GM23248 (cell line): Measurements from ENCODE around the gene TUBB1.

Experiments
- EZH2 ChIP-seq: fragments of 200-600 bp; sonication (generic); IDR thresholded peaks from 2 replicates; pipeline ENCODE4 v1.6.1; 2018; ENCODE audit warnings: antibody characterized with exemption, mild to moderate bottlenecking; ENCODE audit not compliant: insufficient read depth, poor library complexity, severe bottlenecking
- EZH2phosphoT487 ChIP-seq: fragments of 200-600 bp; sonication (generic); IDR thresholded peaks from 2 replicates; pipeline ENCODE4 v1.6.1; 2018; ENCODE audit warnings: antibody characterized with exemption, moderate library complexity, mild to moderate bottlenecking, low read depth; ENCODE audit not compliant: insufficient read depth

DNA sequence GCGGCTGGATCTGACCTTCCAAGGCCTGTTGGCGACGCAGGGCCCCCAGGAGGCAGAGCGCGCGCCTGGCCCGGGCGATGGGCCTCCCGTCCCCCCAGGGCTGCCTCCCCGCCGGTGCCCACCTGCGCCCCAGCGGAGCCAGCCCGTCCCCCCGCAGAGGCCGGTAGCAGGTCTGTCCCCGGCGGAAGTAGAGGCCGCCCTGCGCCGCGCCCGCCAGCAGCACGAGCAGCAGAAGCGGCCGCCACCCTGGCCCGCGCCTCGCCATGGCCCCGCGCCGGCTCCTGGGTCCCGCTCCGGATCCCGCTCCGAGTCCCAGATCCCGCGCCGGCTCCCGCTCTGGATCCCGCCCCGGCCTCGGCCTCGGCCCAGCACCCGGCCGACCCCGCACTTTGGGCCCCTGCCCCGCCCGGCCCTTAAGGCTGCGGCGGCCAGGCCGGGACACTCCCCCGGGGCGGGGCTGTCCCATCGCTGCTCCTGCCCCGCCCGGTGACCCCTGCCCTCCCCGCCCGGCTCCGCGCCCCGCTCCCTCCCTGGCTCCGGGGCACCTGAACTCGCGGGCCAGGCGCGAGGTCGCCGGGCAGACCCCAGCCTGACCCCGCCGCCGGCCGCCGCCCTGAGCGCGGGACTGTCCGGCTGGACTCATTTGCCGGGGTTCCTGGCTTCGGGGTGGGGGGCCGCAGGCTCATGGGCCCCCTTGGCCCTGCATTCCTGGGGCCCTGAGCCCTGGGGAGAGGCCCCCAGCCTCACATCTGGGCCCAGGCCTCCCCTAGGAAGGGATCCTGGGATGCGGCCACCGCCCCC, 12.2 kb upstream of the TUBB1 start, which contains the start of gene CTSZ:
- TF ChIP-seq EZH2 (no peak), EZH2phosphoT487 (no peak)
